ENCODE measurements around the gene PTGR3.

GRCh38 chr18:75246721-75247610, 38.0 kb upstream of the PTGR3 start:
- TF ChIP-seq CTCF (IDR thresholded peaks at IDR 0.05) = no peak
- no peak for TF ChIP-seq POLR2A (IDR thresholded peaks at IDR 0.05)
